Gastroesophageal sphincter (tissue), 3 donors: Measurements from ENCODE around the gene OXNAD1.

Experiments
- EP300 ChIP-seq: sonication (generic); formaldehyde crosslinking; IDR thresholded peaks from one replicate; pipeline ENCODE4 v1.6.1; 2017; ENCODE audit warnings: antibody characterized with exemption, mild to moderate bottlenecking
- POLR2A ChIP-seq, 2 donors: fragments of 450-650 bp; IDR thresholded peaks; one replicate each; pipeline ENCODE4 v1.6.1; 2017; ENCODE audit warnings: antibody characterized with exemption in 2 of 2, mild to moderate bottlenecking in 2 of 2, moderate library complexity in 1 of 2
- TF ChIP-seq, protein P1 (sequence below), 4 experiments: fragments of 200-600 bp in 2 of 4; fragments of 450-650 bp in 2 of 4; sonication (generic) in 1 of 4; IDR thresholded peaks; one replicate each; pipeline ENCODE4 v1.5.1; 2017 to 2019; ENCODE audit warnings: antibody characterized with exemption in 4 of 4, mild to moderate bottlenecking in 2 of 4, moderate library complexity in 2 of 4

DNA sequence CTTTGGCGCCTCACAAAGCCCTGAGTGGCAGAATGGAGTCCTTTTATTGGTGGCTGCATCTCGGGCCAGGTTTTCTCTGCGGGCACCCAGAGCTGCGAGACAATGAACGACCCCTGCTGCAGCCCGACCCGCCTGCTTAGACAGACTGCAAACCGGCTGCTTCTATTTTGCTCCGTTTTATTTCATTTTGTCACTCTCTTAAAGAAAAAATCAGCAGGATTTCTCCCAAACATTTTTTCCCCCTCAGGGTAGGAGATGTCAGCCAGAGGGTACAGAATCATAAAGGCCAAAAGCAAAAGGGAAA, 64.8 kb downstream of the OXNAD1 start:
- TF ChIP-seq, protein P1, sequence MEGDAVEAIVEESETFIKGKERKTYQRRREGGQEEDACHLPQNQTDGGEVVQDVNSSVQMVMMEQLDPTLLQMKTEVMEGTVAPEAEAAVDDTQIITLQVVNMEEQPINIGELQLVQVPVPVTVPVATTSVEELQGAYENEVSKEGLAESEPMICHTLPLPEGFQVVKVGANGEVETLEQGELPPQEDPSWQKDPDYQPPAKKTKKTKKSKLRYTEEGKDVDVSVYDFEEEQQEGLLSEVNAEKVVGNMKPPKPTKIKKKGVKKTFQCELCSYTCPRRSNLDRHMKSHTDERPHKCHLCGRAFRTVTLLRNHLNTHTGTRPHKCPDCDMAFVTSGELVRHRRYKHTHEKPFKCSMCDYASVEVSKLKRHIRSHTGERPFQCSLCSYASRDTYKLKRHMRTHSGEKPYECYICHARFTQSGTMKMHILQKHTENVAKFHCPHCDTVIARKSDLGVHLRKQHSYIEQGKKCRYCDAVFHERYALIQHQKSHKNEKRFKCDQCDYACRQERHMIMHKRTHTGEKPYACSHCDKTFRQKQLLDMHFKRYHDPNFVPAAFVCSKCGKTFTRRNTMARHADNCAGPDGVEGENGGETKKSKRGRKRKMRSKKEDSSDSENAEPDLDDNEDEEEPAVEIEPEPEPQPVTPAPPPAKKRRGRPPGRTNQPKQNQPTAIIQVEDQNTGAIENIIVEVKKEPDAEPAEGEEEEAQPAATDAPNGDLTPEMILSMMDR (IDR thresholded peaks at IDR 0.05): no peak
- no peak for TF ChIP-seq POLR2A (IDR thresholded peaks at IDR 0.05)
- no peak for TF ChIP-seq EP300
